ENCODE measurements around the gene ZNF410. TPM values are rescaled to one million over a fixed set of nuclear protein-coding genes. Genes with fewer than 3 reads are reported as not detected.

The ZNF410 gene
- total RNA-seq, 1 donor = 83.2 TPM

GRCh38 chr14:73924337-73924736 lies 37.7 kb downstream of the ZNF410 start:
- Histone ChIP-seq H4K20me1 (ENCODE audit: insufficient read depth, low read length) (peaks cover 7% of the 10 kb centered on the region), H3K4me2 (ENCODE audit: insufficient read depth, low read length) (no peak overlapping the region), H3K79me2 (ENCODE audit: insufficient read depth, low read length) (peaks cover 14% of the 10 kb centered on the region), H2AFZ (ENCODE audit: low read length) (no peak overlapping the region), H3K36me3 (ENCODE audit: insufficient read depth, low read length) (peaks cover 74% of the 10 kb centered on the region), H3K4me3 (ENCODE audit: insufficient read depth, low read length) (no peak overlapping the region), H3K27me3 (ENCODE audit: insufficient read depth, low read length) (no peaks in the 10 kb centered on the region), H3K9me3 (ENCODE audit: low read depth, low read length) (no peaks in the 10 kb centered on the region), H3K27ac (ENCODE audit: low read depth, low read length) (no peak overlapping the region), H3K4me1 (ENCODE audit: insufficient read depth, low read length) (no peaks in the 10 kb centered on the region)
- no peak for TF ChIP-seq CTCF (IDR thresholded peaks at IDR 0.05; ENCODE audit: extremely low read depth, low read depth, low read length)
- no peak for DNase-seq (ENCODE audit: insufficient read length, low spot score, missing footprints)

GRCh38 chr14:73935666-73936065 lies 49.0 kb downstream of the ZNF410 start:
- H3K27ac ChIP-seq (ENCODE audit: low read depth, low read length) = no peak overlapping the region
- no peaks in the 10 kb centered on the region for H4K20me1 ChIP-seq (ENCODE audit: insufficient read depth, low read length)
- no peaks in the 10 kb centered on the region for H3K4me1 ChIP-seq (ENCODE audit: insufficient read depth, low read length)
- no peaks in the 10 kb centered on the region for H3K79me2 ChIP-seq (ENCODE audit: insufficient read depth, low read length)
- peak; percentile 33 for TF ChIP-seq CTCF (IDR thresholded peaks at IDR 0.05; ENCODE audit: extremely low read depth, low read depth, low read length)
- DNase-seq (ENCODE audit: insufficient read length, low spot score, missing footprints) = peak; percentile 64
- H3K36me3 ChIP-seq (ENCODE audit: insufficient read depth, low read length) = peaks cover 62% of the 10 kb centered on the region
- H3K4me3 ChIP-seq (ENCODE audit: insufficient read depth, low read length) = no peak overlapping the region
- H2AFZ ChIP-seq (ENCODE audit: low read length) = no peak overlapping the region
- H3K4me2 ChIP-seq (ENCODE audit: insufficient read depth, low read length) = no peak overlapping the region
- no peaks in the 10 kb centered on the region for H3K27me3 ChIP-seq (ENCODE audit: insufficient read depth, low read length)
- no peaks in the 10 kb centered on the region for H3K9me3 ChIP-seq (ENCODE audit: low read depth, low read length)

GRCh38 chr14:73936548-73936947 lies 49.9 kb downstream of the ZNF410 start:
- Histone ChIP-seq H3K4me3 (ENCODE audit: insufficient read depth, low read length) (no peak overlapping the region), H3K36me3 (ENCODE audit: insufficient read depth, low read length) (peaks cover 54% of the 10 kb centered on the region), H2AFZ (ENCODE audit: low read length) (no peak overlapping the region), H3K27me3 (ENCODE audit: insufficient read depth, low read length) (no peaks in the 10 kb centered on the region), H3K4me2 (ENCODE audit: insufficient read depth, low read length) (no peak overlapping the region), H3K79me2 (ENCODE audit: insufficient read depth, low read length) (no peaks in the 10 kb centered on the region), H4K20me1 (ENCODE audit: insufficient read depth, low read length) (no peaks in the 10 kb centered on the region), H3K9me3 (ENCODE audit: low read depth, low read length) (no peaks in the 10 kb centered on the region), H3K27ac (ENCODE audit: low read depth, low read length) (no peak overlapping the region), H3K4me1 (ENCODE audit: insufficient read depth, low read length) (no peaks in the 10 kb centered on the region)
- TF ChIP-seq CTCF (IDR thresholded peaks at IDR 0.05; ENCODE audit: extremely low read depth, low read depth, low read length) = no peak
- DNase-seq (ENCODE audit: insufficient read length, low spot score, missing footprints) = no peak

- Histone ChIP-seq H3K27ac (ENCODE audit: low read depth, low read length) (no peak overlapping the region), H3K9me3 (ENCODE audit: low read depth, low read length) (no peaks in the 10 kb centered on the region), H3K4me1 (ENCODE audit: insufficient read depth, low read length) (no peaks in the 10 kb centered on the region), H4K20me1 (ENCODE audit: insufficient read depth, low read length) (no peaks in the 10 kb centered on the region), H3K4me3 (ENCODE audit: insufficient read depth, low read length) (no peak overlapping the region), H3K79me2 (ENCODE audit: insufficient read depth, low read length) (no peaks in the 10 kb centered on the region), H3K27me3 (ENCODE audit: insufficient read depth, low read length) (no peaks in the 10 kb centered on the region), H3K36me3 (ENCODE audit: insufficient read depth, low read length) (peaks cover 50% of the 10 kb centered on the region), H2AFZ (ENCODE audit: low read length) (no peak overlapping the region), H3K4me2 (ENCODE audit: insufficient read depth, low read length) (no peak overlapping the region)
- DNase-seq (ENCODE audit: insufficient read length, low spot score, missing footprints) = no peak
- no peak for TF ChIP-seq CTCF (IDR thresholded peaks at IDR 0.05; ENCODE audit: extremely low read depth, low read depth, low read length)
Observed at GRCh38 chr14:73937012-73937411, 50.4 kb downstream of the ZNF410 start.

All from osteoblast (primary cell).